T-helper 2 cell (primary cell): ENCODE measurements around the gene RNF2.
"Not testable (repeated sequence)": the region's sequence is repeated elsewhere in the genome, so short reads cannot be mapped to it uniquely, and the experiment has no call there.

Experiments
- DNase-seq, 5 experiments: peaks; one replicate each; pipeline versions ENCODE4 v3.0.0 to v3.0.0-alpha.2; 2012 to 2022
- total RNA-seq, 2 donors: gene quantifications; one replicate each; lab custom pipeline; 2026; lab: John Stamatoyannopoulos, UW

RNF2 gene
- 17.1 to 24.6 reads per million in 2 donors for total RNA-seq

DNA sequence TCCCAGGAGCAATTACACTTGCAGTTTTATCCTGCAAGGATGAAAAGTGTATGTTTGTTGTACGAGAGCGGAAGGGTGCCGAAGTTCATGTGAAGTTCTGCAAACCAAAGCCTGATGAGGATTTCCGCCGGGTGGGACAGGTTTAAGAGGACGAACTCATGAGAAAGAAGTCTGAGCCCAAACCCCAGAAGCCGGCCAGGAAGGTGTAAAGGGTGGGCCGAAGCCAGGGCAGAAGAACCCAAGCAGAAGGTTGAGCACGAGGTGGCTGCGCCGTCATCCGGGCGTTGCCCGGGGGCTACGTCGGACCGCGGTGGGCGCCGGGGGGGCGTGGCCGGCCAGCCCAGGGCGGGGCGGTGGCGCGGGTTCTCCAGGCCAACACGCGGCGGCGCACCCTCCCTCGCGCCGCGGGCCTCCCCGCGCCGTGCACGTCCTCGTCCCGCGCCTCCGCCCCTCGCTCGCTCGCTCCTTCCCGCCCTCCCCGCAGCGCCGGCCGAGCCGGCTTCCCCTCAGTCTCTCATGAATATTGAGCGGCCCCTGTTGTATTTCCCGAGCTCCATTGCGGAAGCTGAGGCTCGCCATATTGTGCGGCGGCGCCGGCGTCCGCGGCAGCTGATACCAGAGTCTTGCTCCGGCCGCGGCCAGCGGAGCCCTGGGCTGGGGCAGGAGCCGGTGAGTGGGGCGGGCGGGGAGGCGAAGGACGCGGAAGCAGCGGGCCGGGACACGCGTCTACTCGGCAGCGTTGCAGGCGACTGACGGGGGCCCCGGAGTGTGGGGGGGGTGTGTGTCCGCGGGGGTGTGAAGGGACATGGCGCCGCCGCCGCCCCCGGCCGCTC lies at the start of gene RNF2:
Gene RNF2, plus strand, starts transcription at position 578 of the 833 bp plus-strand sequence. CDS start 41,996 bp downstream, outside the sequence.
- peak; percentile 63 to 90 (median 75) for DNase-seq

GRCh38 chr1:184999974-185000373 lies 45.4 kb upstream of the RNF2 start:
- DNase-seq = not testable (repeated sequence)

- not testable (repeated sequence) for DNase-seq
These were observed 44.0 kb upstream of the RNF2 start for GRCh38 chr1:185001312-185001880.

GRCh38 chr1:185008838-185009237 lies 36.5 kb upstream of the RNF2 start:
- DNase-seq = no peak

DNA sequence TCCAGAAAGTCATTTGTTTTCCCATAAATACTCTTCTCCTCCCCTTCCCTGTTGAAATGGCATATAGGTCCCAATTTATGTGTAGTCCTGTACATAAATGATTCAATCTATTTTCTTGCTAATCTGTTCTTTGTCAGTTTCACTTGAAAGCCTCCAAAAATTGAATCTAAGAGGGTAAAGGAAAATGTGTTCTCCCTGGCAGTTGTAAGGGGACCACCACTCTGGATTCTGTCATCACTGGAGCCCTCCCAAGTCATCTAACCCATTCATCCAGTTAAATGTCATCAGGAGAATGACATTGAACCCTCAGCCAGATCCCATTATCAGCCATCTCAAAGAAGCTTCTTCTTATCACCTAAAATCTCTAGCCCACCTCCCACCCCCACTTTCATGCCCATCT lies 35.0 kb upstream of the RNF2 start:
- DNase-seq = no peak

DNA sequence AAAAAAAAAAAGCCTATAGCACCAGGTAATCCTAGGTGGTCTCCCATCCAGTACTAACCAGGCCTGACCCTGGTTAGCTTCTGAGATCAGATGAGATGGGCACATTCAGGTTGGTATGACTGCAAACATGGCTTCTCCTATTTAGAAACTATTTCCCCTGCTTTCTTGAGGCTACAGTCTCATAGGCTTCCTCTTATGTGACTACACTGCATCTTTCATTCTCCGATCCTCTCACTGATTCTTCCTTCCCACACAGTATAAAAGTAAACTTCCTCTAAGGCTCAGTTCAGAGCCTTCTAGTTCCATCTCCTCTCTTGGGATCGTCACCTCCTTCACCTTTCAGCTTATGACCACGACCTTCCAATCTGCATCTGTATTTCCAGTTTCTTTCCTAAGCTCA lies 30.4 kb upstream of the RNF2 start:
- DNase-seq = no peak

DNA sequence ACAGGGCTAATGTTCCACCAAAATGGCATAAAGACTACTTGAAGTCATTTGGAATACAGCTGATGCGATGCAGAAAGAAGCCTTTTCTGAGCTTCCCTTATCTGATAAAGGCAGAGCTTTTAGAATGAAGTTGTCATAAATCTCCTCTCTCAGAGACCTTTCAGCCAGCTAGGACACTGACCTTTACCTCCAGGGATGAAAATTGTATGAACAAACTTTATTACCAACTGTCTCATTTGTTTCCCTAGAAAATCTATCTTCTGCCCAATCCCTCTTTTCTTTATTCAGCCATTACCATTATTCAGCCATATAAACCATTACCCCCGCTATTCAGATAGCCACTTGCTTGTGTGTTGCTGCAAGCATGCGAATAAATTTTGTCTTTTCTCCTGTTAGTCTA lies 29.7 kb upstream of the RNF2 start:
- DNase-seq = no peak

DNA sequence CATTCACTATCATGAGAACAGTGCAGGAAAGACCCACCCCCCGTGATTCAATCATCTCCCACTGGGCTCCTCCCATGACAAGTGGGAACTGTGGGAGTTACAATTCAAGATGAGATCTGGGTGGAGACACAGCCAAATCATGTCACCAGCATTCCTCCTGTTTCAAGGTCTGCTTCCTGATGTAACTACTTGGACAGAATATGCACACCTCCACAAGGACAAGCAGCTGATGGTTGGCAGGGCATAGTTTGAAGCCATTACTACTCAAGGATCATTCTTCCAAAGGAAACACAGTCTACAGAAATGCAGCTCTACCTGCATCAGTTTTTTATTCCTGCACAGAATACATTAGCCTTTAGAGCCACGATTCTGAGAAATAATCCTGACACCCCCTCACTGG lies 28.5 kb upstream of the RNF2 start:
- DNase-seq = no peak

DNA sequence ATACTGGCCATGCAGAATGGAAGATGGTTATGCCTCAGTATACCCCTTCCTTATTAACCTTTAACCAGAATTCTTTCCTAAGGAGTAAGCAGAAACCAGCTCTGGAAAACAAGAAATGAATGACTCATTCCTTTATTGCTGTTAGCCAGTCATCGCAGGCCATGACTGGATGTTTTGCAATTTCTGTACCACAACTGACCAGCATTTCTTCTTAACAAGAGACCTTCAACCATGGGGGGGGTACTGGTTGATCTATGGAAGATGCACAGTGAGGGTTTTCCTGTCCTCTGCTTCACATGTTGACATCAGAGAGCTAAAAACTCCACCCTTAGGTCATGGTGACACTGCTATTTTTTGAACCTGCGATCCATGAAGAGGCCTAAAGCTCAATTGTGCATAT lies 28.0 kb upstream of the RNF2 start:
- DNase-seq = no peak

GRCh38 chr1:185017966-185018365 lies 27.4 kb upstream of the RNF2 start:
- DNase-seq = no peak

- no peak for DNase-seq
These were observed 18.0 kb upstream of the RNF2 start for GRCh38 chr1:185027252-185027882.

DNA sequence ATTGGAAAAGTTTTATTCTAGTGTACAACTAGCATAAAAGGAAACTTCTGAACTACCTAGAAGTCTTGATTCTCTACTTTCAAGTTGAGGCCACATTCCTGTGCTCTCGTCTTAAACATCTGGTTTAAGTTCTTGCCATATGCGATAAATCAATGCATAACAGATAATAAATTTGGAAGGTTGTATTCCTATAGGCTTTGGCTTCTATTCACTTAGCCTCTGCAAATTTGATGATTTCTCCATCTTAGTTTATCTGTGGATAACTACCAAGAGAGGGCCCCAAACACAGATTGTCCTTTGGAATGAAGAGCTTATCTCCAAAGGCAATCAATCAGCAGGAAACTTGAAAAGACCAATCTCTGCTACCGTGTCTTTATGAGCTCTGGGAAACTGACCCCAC lies 11.7 kb upstream of the RNF2 start:
- no peak for DNase-seq

DNA sequence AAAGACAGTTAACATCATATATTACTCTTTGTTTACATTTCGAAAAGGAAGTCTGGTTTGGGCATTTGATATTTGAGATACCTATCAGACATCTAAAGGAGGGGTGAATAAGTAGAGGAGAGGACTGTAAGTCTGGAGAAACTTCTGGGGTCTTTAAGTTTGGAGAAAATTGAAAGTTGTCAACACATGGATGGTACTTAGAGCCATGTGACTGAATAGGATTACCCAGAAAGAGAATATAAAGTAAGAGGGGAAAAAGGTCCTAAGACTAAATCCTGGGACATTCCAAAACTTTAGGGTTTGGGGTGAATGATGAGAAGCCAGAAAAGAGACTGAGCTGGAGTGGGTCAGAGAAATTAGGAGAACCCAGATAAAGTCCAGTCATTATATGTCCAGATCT lies 10.1 kb upstream of the RNF2 start:
- no peak for DNase-seq

DNA sequence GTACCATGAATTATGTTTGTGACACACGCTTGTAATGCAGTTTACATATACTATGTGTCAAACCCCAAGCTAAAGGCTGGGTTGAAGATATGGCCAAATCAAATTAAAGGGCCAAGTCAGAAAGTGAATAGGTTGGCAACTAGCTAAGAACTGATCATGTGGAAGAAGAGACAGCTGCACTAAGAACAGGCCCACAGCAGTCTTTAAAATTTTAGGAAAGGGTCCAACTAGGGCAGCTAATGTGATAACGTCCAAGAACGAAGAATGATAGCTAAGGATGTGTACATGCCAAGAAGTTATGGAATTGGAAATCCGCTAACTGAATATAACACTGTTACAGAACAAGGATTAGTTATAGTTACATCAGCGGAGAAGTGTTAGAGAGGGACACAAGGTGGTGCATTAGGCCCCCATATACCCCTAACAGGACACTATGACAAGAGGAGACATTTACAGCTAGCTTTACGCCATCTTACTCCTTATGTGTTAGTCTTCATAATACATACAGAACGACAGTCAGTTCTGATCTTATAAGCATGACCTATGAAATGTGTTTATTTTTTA lies 6.5 kb upstream of the RNF2 start:
- no peak for DNase-seq

DNA sequence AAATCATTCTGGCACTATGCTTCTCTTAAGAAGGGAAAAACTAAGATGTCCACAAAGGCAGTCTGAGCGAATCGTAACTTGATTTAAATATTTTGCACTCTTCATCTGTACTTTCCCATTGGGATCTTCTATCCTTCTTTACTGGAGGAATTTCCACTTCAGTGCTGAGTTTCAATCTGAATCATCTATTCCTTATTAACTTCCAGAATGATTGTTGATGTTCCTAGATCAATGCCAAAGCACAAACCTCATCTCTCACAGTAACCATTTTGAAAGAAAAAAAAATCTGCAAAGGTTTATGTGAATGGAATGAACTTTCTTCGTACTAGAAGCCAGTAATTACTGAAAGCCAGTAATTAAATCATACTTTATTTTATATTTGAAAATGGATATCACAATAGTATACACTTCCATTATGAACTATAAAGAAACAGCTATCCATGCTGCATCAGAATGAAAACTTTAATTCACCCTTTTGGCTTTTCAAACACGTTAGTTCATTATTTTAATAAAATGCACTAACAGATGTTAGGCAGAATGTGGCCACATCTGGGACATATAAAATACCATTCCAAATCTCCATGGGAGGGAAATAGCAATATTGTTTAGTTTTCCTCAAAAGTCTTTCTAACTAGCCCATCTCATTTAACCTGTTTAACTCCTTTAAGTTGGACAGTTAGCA lies 5.5 kb upstream of the RNF2 start:
- no peak for DNase-seq

- DNase-seq = no peak
These were observed 5.0 kb upstream of the RNF2 start for GRCh38 chr1:185040408-185040735.

GRCh38 chr1:185041742-185042141 lies 3.6 kb upstream of the RNF2 start:
- DNase-seq = no peak

GRCh38 chr1:185042737-185043136 lies 2.6 kb upstream of the RNF2 start:
- DNase-seq = no peak

DNA sequence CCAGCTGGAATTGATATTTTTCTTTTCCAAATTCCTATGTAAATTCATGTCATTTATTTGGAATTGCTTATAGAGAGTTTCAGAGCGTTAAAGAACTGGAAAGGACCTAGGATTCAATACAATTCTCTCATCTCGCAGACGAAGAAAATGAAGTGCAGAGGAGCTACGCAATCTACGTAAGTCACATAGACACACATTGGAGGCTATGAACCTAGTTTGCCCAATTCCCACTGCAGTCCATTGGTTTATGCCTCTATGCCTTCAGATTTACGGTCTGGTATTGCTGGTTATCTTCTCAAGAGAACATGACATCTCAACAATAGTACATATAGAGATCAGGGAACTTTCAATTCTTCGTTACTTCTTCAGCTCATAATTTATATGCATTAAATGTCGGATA lies 971 bp upstream of the RNF2 start:
- DNase-seq = no peak

DNA sequence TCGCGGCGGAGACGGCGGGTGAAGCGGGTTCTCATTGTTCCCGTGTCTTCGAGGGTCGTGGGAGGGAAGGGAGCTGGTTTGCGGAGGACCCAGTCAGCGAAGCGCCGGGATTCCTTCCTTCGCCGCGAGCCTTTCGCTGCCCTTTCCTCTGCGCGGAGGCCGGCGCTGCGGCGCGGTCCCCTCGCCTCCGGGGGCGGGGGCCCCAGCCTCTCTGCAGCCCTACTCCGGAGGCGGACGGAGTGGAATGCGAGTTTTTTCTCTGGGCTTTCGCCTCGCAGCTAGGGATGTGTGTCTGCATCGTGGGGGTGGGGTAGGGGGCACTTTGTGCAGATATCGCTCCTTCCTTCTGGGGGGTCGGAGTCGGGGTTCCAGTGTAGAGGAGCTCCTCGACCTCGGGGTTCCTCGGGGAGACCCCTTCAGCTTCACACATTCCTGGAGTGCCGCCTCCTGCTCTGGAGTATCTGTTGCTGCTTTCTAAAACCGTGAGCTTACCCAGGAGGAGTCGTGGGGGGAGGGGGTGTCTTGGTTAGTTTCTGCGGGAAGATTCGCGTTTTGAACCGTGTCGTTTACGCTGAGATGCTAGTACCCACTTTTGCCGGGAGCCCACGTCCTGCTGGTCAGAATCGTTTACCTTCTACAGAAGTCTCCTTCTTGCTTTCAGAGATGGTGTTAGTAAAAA lies 595 bp downstream of the RNF2 start:
- peak in 3 of 5 experiments; percentile 3 to 43 (median 8) for DNase-seq

DNA sequence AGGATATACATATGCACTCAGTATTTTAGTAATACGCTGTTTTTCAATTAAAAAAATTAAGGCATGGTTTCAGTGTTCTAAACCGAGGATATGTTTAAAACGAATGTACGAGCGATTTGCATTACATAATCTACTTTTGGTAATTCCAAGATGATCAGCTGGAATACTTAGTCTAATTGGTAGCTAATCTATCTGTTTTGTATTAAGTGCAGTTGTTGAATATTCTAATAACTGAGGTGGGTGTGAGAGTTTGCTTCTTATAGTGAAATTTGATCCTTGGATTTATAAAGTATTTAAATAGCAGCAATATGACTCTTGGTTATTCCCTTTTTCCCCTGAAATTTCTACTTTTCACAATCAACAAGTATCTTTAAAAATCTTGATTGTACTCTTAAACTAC lies 1.3 kb downstream of the RNF2 start:
- DNase-seq = no peak

- no peak for DNase-seq
These were observed 4.3 kb downstream of the RNF2 start for GRCh38 chr1:185049670-185050069.
